Neural progenitor cell (in vitro differentiated cells): ENCODE results near the gene MEGF8. TPM values are rescaled to one million over a fixed set of nuclear protein-coding genes. Genes with fewer than 3 reads are reported as not detected.

ENCODE experiments used
- DNase-seq: peaks from one replicate; pipeline ENCODE4 v3.0.0-alpha.2; 2016; ENCODE audit warnings: low spot score
- H2AFZ ChIP-seq: fragments of 200-600 bp; sonication (generic); replicated peaks from 2 replicates; pipeline ENCODE4 v1.6.1; 2016; ENCODE audit warnings: antibody characterized with exemption
- H3F3A ChIP-seq: fragments of 200-600 bp; sonication (generic); 2 replicates; pipeline ENCODE4 v1.6.1; 2016; ENCODE audit warnings: antibody characterized with exemption, low read depth
- H3K27ac ChIP-seq: fragments of 200-600 bp; sonication (generic); 2 replicates; pipeline ENCODE4 v1.5.1; 2016; ENCODE audit warnings: mild to moderate bottlenecking
- H3K27me3 ChIP-seq: fragments of 200-600 bp; sonication (generic); 2 replicates; pipeline ENCODE4 v1.6.1; 2016; ENCODE audit warnings: mild to moderate bottlenecking, moderate library complexity
- H3K36me3 ChIP-seq: fragments of 200-600 bp; sonication (generic); 2 replicates; pipeline ENCODE4 v1.5.1; 2016
- H3K4me1 ChIP-seq: fragments of 200-600 bp; sonication (generic); 2 replicates; pipeline ENCODE4 v1.6.1; 2016; ENCODE audit warnings: mixed run types
- H3K4me2 ChIP-seq: fragments of 200-600 bp; sonication (generic); 2 replicates; pipeline ENCODE4 v1.6.1; 2016
- H3K4me3 ChIP-seq: fragments of 200-600 bp; sonication (generic); 2 replicates; pipeline ENCODE4 v1.5.1; 2016
- H3K79me2 ChIP-seq: fragments of 200-600 bp; sonication (generic); 2 replicates; pipeline ENCODE4 v1.6.1; 2016; ENCODE audit warnings: low read depth
- H3K9ac ChIP-seq: fragments of 200-600 bp; sonication (generic); 2 replicates; pipeline ENCODE4 v1.6.1; 2016
- H3K9me3 ChIP-seq: fragments of 200-600 bp; sonication (generic); 2 replicates; pipeline ENCODE4 v1.5.1; 2016; ENCODE audit warnings: low read depth
- H4K20me1 ChIP-seq: fragments of 200-600 bp; sonication (generic); 2 replicates; pipeline ENCODE4 v1.6.1; 2016; ENCODE audit warnings: low read depth
- H3K27ac Mint-ChIP-seq: 3 replicates; pipeline ENCODE4 v1.8.0; 2021; ENCODE audit warnings: mixed read lengths
- H3K27me3 Mint-ChIP-seq: 2 replicates; pipeline ENCODE4 v1.8.0; 2022; ENCODE audit warnings: low read depth, mild to moderate bottlenecking, inconsistent platforms, moderate library complexity, mixed read lengths; ENCODE audit not compliant: insufficient read depth
- H3K36me3 Mint-ChIP-seq: 3 replicates; pipeline ENCODE4 v1.8.0; 2021; ENCODE audit warnings: mixed read lengths
- H3K4me1 Mint-ChIP-seq: 3 replicates; pipeline ENCODE4 v1.8.0; 2021; ENCODE audit warnings: mixed read lengths
- H3K4me3 Mint-ChIP-seq: 3 replicates; pipeline ENCODE4 v1.8.0; 2021; ENCODE audit warnings: mild to moderate bottlenecking, moderate library complexity, mixed read lengths
- H3K9me3 Mint-ChIP-seq: 3 replicates; pipeline ENCODE4 v1.8.0; 2020; ENCODE audit warnings: mixed read lengths
- CTCF ChIP-seq: fragments of 200-600 bp; sonication (generic); IDR thresholded peaks from 2 replicates; pipeline ENCODE4 v1.5.1; 2017; ENCODE audit warnings: antibody characterized with exemption, mild to moderate bottlenecking
- EZH2 ChIP-seq: fragments of 200-600 bp; sonication (generic); IDR thresholded peaks from 2 replicates; pipeline ENCODE4 v1.6.1; 2017; ENCODE audit warnings: antibody characterized with exemption, mild to moderate bottlenecking, moderate library complexity
- EZH2phosphoT487 ChIP-seq: fragments of 200-600 bp; sonication (generic); IDR thresholded peaks from 2 replicates; pipeline ENCODE4 v1.6.1; 2017; ENCODE audit warnings: antibody characterized with exemption
- total RNA-seq: library from RNA; depleted of rRNA; stranded (reverse); fragments of >200 nt; gene quantifications from 2 replicates; pipeline ENCODE4 v1.2.3, GENCODE V29; 2015; ENCODE audit warnings: low replicate concordance

The MEGF8 gene
- total RNA-seq, 1 donor from 2014 or later = 7.3 TPM

GRCh38 chr19:42326969-42327368 lies 1.5 kb downstream of the MEGF8 start:
- peaks cover 49% of the 10 kb centered on the region for H3K4me1 Mint-ChIP-seq
- H3K9ac ChIP-seq = no peak overlapping the region
- H3K27me3 ChIP-seq = peaks cover 31% of the 10 kb centered on the region
- H3K4me1 ChIP-seq = peaks cover 7% of the 10 kb centered on the region
- H3K79me2 ChIP-seq = peaks cover 23% of the 10 kb centered on the region
- no peaks in the 10 kb centered on the region for H3K9me3 ChIP-seq
- no peak for DNase-seq
- peaks cover 16% of the 10 kb centered on the region for H3F3A ChIP-seq
- H3K27ac Mint-ChIP-seq = no peak overlapping the region
- H3K36me3 ChIP-seq = no peaks in the 10 kb centered on the region
- peaks cover 2% of the 10 kb centered on the region for H3K36me3 Mint-ChIP-seq
- H3K27ac ChIP-seq = no peak overlapping the region
- peak overlapping the region; percentile 93 for H3K4me3 Mint-ChIP-seq
- peaks cover 36% of the 10 kb centered on the region for H4K20me1 ChIP-seq
- no peak for TF ChIP-seq EZH2
- no peak overlapping the region for H3K4me3 ChIP-seq
- H3K9me3 Mint-ChIP-seq = peaks cover 2% of the 10 kb centered on the region
- peaks cover 30% of the 10 kb centered on the region for H3K27me3 Mint-ChIP-seq
- peak overlapping the region; percentile 90 for H3K4me2 ChIP-seq
- no peak overlapping the region for H2AFZ ChIP-seq

- DNase-seq = no peak
Observed at GRCh38 chr19:42327381-42327780, 1.9 kb downstream of the MEGF8 start.

GRCh38 chr19:42328106-42328505 lies 2.7 kb downstream of the MEGF8 start:
- H3K27me3 Mint-ChIP-seq = peaks cover 19% of the 10 kb centered on the region
- H3K4me1 ChIP-seq = peaks cover 7% of the 10 kb centered on the region
- no peak overlapping the region for H2AFZ ChIP-seq
- H3K4me2 ChIP-seq = no peak overlapping the region
- H3K9ac ChIP-seq = no peak overlapping the region
- no peaks in the 10 kb centered on the region for H3K36me3 ChIP-seq
- TF ChIP-seq CTCF = no peak
- no peak for TF ChIP-seq EZH2
- no peak for TF ChIP-seq EZH2phosphoT487
- peaks cover 2% of the 10 kb centered on the region for H3K36me3 Mint-ChIP-seq
- H3K4me1 Mint-ChIP-seq = peaks cover 48% of the 10 kb centered on the region
- no peak overlapping the region for H3K27ac ChIP-seq
- H3F3A ChIP-seq = peaks cover 12% of the 10 kb centered on the region
- peaks cover 42% of the 10 kb centered on the region for H4K20me1 ChIP-seq
- H3K79me2 ChIP-seq = peaks cover 23% of the 10 kb centered on the region
- H3K4me3 Mint-ChIP-seq = peak overlapping the region; percentile 93
- H3K4me3 ChIP-seq = no peak overlapping the region
- no peaks in the 10 kb centered on the region for H3K9me3 ChIP-seq
- no peak overlapping the region for H3K27ac Mint-ChIP-seq
- H3K9me3 Mint-ChIP-seq = peaks cover 2% of the 10 kb centered on the region
- no peak for DNase-seq
- H3K27me3 ChIP-seq = peaks cover 20% of the 10 kb centered on the region

More at GRCh38 chr19:42327381-42327780, 1.9 kb downstream of the MEGF8 start:
- Histone ChIP-seq H3K9ac (no peak overlapping the region), H3K27me3 (peaks cover 27% of the 10 kb centered on the region), H2AFZ (no peak overlapping the region), H3K27ac (no peak overlapping the region), H3K79me2 (peaks cover 23% of the 10 kb centered on the region), H3K9me3 (no peaks in the 10 kb centered on the region), H3K36me3 (no peaks in the 10 kb centered on the region), H3K4me2 (no peak overlapping the region), H4K20me1 (peaks cover 39% of the 10 kb centered on the region), H3F3A (peaks cover 16% of the 10 kb centered on the region), H3K4me1 (peaks cover 7% of the 10 kb centered on the region), H3K4me3 (no peak overlapping the region)
- TF ChIP-seq EZH2phosphoT487 (no peak), EZH2 (no peak), CTCF (no peak)
- Mint-ChIP-seq H3K27ac (no peak overlapping the region), H3K9me3 (peaks cover 2% of the 10 kb centered on the region), H3K36me3 (peaks cover 2% of the 10 kb centered on the region), H3K4me1 (peaks cover 49% of the 10 kb centered on the region), H3K4me3 (peak overlapping the region; percentile 93), H3K27me3 (peaks cover 26% of the 10 kb centered on the region)

- Histone ChIP-seq H3K4me2 (no peak overlapping the region), H3K36me3 (no peaks in the 10 kb centered on the region), H3K9ac (no peak overlapping the region), H3K27ac (no peak overlapping the region), H3F3A (peaks cover 8% of the 10 kb centered on the region), H3K9me3 (no peaks in the 10 kb centered on the region), H4K20me1 (peaks cover 45% of the 10 kb centered on the region), H3K4me3 (no peak overlapping the region), H3K79me2 (peaks cover 23% of the 10 kb centered on the region), H3K27me3 (peaks cover 13% of the 10 kb centered on the region), H2AFZ (no peak overlapping the region), H3K4me1 (peaks cover 7% of the 10 kb centered on the region)
- peak overlapping the region; percentile 30 for H3K4me3 Mint-ChIP-seq
- H3K36me3 Mint-ChIP-seq = peaks cover 2% of the 10 kb centered on the region
- H3K9me3 Mint-ChIP-seq = peaks cover 2% of the 10 kb centered on the region
- peaks cover 14% of the 10 kb centered on the region for H3K27me3 Mint-ChIP-seq
- H3K4me1 Mint-ChIP-seq = peaks cover 43% of the 10 kb centered on the region
- TF ChIP-seq EZH2phosphoT487 = no peak
- TF ChIP-seq EZH2 = no peak
- TF ChIP-seq CTCF = no peak
- no peak for DNase-seq
- H3K27ac Mint-ChIP-seq = peak overlapping the region; percentile 4
Observed at GRCh38 chr19:42328854-42329253, 3.4 kb downstream of the MEGF8 start.
